Measurements from ENCODE around the gene KSR1. TPM values are rescaled to one million over a fixed set of nuclear protein-coding genes. Genes with fewer than 3 reads are reported as not detected.
"Not testable (repeated sequence)": the region's sequence is repeated elsewhere in the genome, so short reads cannot be mapped to it uniquely, and the experiment has no call there.

The KSR1 gene
- total RNA-seq, 2 donors from 2014 or later: 13.9 to 16.5 TPM

GRCh38 chr17:27418366-27418615 lies 38.0 kb upstream of the KSR1 start:
- intact Hi-C loops (cut with DNase I): no loop called here
- H3K9me3 ChIP-seq: no peaks in the 10 kb centered on the region
- no peaks in the 10 kb centered on the region for H3K36me3 ChIP-seq
- H3K27ac ChIP-seq: no peak overlapping the region
- H3K27me3 ChIP-seq: no peaks in the 10 kb centered on the region
- no peak overlapping the region for H3K4me3 ChIP-seq
- no peak for DNase-seq
- no peak overlapping the region for H3K9ac ChIP-seq (ENCODE audit: low read depth in 2 of 2, low read length in 2 of 2)
- H3K4me1 ChIP-seq: no peaks in the 10 kb centered on the region
- no peak for TF ChIP-seq CTCF (IDR thresholded peaks at IDR 0.05)

GRCh38 chr17:27419156-27419555 lies 37.1 kb upstream of the KSR1 start:
- Histone ChIP-seq H3K27me3 (no peaks in the 10 kb centered on the region), H3K4me3 (no peak overlapping the region), H3K36me3 (no peaks in the 10 kb centered on the region), H3K9me3 (no peaks in the 10 kb centered on the region), H3K9ac (ENCODE audit: low read depth in 2 of 2, low read length in 2 of 2) (no peak overlapping the region), H3K27ac (no peak overlapping the region), H3K4me1 (no peaks in the 10 kb centered on the region)
- intact Hi-C loops (cut with DNase I): no loop called here
- TF ChIP-seq CTCF (IDR thresholded peaks at IDR 0.05): no peak
- DNase-seq: no peak

GRCh38 chr17:27420211-27420950 lies 35.9 kb upstream of the KSR1 start:
- no peaks in the 10 kb centered on the region for H3K27me3 ChIP-seq
- H3K4me1 ChIP-seq: no peaks in the 10 kb centered on the region
- H3K4me3 ChIP-seq: no peak overlapping the region
- H3K9ac ChIP-seq (ENCODE audit: low read depth in 2 of 2, low read length in 2 of 2): no peak overlapping the region
- H3K36me3 ChIP-seq: no peaks in the 10 kb centered on the region
- TF ChIP-seq CTCF (IDR thresholded peaks at IDR 0.05): no peak
- no peak overlapping the region for H3K27ac ChIP-seq
- no peaks in the 10 kb centered on the region for H3K9me3 ChIP-seq
- no peak for DNase-seq
- intact Hi-C loops (cut with DNase I): no loop called here

- H3K9ac ChIP-seq (ENCODE audit: low read depth in 2 of 2, low read length in 2 of 2): no peak overlapping the region
- no peaks in the 10 kb centered on the region for H3K4me1 ChIP-seq
- H3K36me3 ChIP-seq: no peaks in the 10 kb centered on the region
- no peak for DNase-seq
- H3K27me3 ChIP-seq: no peaks in the 10 kb centered on the region
- intact Hi-C loops (cut with DNase I): no loop called here
- no peak for TF ChIP-seq CTCF (IDR thresholded peaks at IDR 0.05)
- no peak overlapping the region for H3K4me3 ChIP-seq
- no peaks in the 10 kb centered on the region for H3K9me3 ChIP-seq
- H3K27ac ChIP-seq: no peak overlapping the region
Observed at GRCh38 chr17:27421111-27421510, 35.1 kb upstream of the KSR1 start.

- DNase-seq; H3K9me3 ChIP-seq; intact Hi-C loops (cut with DNase I): not testable (repeated sequence)
Observed at GRCh38 chr17:27421626-27422025, 34.6 kb upstream of the KSR1 start.

GRCh38 chr17:27422601-27423000 lies 33.6 kb upstream of the KSR1 start:
- Histone ChIP-seq H3K4me3 (no peak overlapping the region), H3K27ac (no peak overlapping the region), H3K4me1 (no peaks in the 10 kb centered on the region), H3K27me3 (no peaks in the 10 kb centered on the region), H3K36me3 (no peaks in the 10 kb centered on the region), H3K9ac (ENCODE audit: low read depth in 2 of 2, low read length in 2 of 2) (no peak overlapping the region), H3K9me3 (no peaks in the 10 kb centered on the region)
- TF ChIP-seq CTCF (IDR thresholded peaks at IDR 0.05): no peak
- DNase-seq: no peak
- intact Hi-C loops (cut with DNase I): no loop called here

More at GRCh38 chr17:27421626-27422025, 34.6 kb upstream of the KSR1 start:
- not testable (repeated sequence) for H3K36me3 ChIP-seq; H3K4me3 ChIP-seq; H3K4me1 ChIP-seq; H3K9ac ChIP-seq (ENCODE audit: low read depth in 2 of 2, low read length in 2 of 2); H3K27ac ChIP-seq; H3K27me3 ChIP-seq
